Germinal center (tissue), 1 donor: ENCODE results near the gene SIK2.
"Not testable (repeated sequence)": the region's sequence is repeated elsewhere in the genome, so short reads cannot be mapped to it uniquely, and the experiment has no call there.

Experiments used
- DNase-seq: peaks from one replicate; pipeline ENCODE4 v3.0.0; 2012; ENCODE audit warnings: mixed read lengths, low spot score

Gene SIK2

DNA sequence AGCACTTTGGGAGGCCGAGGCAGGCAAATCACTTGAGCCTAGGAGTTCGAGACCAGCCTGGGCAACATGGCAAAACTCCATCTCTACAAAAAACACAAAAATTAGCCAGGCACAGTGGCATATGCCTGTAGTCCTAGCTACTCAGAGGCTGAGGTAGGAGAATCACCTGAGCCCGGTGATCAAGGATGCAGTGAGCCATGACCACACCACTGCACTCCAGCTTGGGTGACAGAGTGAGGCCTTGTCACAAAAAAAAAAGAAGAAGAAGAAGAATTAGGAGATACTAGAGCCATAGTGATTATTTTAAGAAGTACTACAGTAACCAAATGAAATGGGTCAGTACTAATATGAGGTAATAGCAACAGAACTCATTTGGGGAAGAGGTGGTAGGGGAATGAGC is 56.2 kb downstream of the SIK2 start:
- not testable (repeated sequence) for DNase-seq

DNA sequence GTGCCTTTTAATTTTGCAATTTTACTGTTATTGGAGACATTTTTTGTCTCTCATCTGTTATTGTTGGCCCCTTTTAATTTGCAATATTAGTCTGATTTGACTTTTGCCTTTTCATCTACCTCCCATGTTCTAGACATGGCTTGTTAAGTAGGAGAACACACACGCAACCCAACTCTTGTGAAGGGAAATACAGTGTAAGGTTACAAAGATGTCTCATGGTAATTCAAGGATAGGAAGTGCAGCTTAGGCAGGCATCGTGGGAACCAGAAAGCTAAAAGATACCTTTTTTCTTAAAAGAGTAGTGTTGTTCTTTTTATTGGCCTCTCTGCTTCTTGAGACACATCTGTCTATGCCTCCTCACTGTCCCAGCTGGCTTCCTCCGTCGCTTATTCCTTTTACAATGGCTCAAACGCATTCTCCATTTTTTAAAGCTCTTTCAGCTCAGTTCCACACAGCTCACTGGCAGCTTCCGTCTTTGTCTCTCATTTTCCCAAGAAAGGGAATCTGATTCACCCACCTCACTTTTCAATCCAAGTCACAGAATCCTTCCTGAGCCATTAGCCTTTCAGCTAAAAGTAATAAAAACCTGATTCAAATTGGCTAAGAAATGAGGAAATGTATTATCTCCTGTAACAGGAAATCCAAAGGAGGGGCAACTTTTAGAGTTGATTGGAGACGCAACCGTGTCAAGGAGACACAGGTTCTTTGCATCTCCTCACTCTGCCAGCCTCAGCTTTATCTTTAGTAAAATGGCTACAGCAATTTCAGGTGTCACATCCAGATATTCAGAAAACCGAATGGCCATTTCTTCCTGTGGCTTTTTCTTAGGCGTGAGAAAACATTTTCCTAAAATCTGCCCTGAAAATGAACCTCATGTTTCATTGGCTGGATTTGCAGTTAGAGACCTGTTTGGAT is 57.2 kb downstream of the SIK2 start:
- DNase-seq, result no peak

DNA sequence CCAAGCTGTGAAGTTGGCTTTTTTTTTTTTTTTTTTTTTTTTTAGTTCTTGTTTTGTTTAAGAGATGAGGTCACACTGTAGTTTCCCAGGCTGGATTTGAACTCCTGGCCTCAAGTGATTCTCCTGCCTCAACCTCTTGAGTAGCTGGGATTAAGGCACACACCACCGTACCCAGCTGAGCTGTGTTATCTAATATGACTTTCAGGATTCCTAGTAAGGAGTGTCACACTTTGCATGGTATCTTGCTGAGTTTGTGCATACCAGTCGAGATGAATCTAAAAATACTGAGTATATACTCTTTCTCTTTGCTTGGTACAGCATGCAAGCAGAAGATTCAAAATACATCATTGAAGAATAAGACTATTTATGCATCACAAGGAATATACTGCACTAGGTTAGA is 58.6 kb downstream of the SIK2 start:
- no peak for DNase-seq

DNA sequence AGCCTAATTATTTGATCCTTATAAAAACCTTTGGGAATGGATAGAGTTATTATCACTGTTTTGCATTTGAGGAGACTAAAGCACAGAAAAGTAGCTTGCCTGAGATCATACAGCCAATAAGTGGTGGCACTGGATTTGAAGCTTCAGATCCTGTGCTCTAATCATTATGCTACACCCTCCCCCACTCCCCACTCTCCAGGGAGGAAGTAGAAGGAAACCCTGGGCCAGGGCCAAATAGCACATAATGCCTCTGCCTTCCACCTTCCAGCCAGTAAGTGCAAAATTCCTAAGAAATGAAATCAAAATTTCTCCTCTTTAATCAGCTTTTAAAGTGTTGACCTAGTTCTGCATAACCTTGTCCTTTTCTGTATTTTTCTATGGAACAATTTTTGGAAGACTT is 61.6 kb downstream of the SIK2 start:
- no peak for DNase-seq

DNA sequence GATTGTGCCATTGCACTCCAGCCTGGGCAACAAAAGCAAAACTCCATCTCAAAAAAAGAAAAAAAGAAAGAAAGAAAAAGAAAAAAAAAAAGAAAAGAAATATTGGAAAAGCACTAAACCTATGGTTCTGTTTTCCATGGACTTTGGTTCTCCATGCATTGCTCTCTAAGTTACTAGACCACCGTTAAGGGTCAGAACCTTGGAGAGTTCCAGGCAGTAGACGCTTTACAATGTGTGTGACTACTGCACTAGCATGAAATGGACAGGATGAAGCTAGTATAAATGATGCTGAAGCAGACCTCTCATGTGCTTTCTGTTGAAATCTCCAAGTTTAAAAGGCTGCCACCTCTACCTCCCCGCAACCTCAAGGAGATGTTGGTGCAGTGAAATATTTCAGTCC is 63.5 kb downstream of the SIK2 start:
- DNase-seq, result no peak

DNA sequence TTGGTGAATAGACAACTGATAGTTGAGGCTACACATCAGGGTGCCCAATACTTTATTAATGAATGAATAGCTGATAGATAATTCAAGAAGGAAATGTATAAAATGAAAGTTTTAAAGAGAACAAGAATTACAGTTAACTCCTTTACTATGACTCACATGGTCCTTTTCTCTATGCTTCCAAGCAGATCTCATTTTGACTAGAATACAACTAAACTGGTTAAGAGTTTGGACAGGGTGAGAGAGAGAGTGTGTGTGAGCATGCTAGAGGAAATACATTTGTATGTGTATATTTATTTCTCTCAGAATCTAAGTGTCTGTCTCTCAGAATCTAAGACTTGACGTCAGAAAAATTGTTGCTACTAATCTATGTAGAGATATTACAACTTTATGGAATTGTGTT is 66.7 kb downstream of the SIK2 start:
- no peak for DNase-seq

DNA sequence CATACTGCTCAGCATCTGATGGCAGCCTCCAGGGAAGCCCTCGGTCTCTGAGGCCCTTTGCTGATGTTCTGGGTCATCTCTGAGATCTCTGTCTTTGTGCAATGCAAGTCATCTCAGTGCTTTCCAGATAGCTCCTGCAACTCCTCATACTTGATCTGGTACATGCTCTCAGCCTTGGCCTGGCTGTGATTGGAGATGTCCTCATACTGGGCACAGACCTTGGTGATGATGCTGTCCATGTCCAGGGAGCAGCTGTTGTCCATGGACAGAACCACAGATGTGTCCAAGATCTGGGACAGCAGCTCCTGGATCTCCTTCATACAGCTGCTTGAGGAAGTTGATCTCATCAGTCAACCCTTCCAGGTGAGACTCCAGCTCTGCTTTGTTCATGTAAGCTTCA is 69.1 kb downstream of the SIK2 start:
- DNase-seq, result no peak

DNA sequence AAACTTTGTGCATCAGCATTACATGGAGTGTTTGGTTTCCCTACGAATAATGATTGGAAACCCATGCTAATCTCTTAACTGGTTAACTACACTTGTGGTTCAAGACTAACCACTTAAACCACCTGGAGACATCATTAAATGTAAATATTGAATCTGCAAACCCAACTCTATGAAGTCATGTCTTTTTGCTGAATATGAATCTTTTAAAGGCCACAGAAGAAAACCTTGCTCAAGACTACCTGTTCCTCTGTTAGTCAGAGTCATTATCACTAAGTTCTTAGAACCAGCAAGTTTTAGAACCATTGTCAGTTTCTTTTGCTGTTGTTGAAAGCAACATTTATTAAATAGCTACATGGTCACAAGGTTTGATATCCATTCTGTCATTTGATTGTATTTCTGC is 70.7 kb downstream of the SIK2 start:
- DNase-seq, result no peak

DNA sequence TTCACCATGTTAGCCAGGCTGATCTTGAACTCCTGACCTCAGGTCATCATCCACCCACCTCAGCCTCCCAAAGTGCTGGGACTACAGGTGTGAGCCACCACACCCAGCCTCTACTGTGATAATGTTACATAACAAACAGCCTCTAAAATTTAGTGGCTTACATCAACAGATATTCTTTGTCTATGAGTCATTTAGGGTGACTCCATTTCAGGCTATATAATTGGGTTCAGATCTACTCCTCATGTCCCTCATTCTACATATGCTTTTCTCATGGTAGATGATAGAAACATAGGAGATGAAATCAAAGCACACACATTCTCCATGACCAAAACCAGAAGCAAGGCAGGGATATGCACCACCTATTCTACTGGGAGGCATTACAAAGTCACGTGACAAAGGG is 72.7 kb downstream of the SIK2 start:
- no peak for DNase-seq

DNA sequence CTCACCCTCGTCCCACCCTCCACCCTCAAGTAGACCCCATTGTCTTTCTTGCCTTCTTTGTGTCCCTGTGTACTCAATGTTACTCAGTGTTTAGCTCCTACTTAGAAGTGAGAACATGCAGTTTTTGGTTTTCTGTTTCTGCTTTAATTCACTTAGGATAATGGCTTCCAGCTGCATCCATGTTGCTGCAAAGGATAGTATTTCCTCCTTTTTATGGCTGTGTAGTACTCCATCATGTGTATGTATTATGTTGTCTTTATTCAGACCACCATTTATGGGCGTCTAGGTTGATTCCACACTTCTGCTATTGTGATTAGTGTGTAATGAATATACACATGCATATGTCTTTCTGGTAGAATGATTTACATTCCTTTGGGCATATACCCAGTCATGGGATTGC is 73.6 kb downstream of the SIK2 start:
- no peak for DNase-seq

DNA sequence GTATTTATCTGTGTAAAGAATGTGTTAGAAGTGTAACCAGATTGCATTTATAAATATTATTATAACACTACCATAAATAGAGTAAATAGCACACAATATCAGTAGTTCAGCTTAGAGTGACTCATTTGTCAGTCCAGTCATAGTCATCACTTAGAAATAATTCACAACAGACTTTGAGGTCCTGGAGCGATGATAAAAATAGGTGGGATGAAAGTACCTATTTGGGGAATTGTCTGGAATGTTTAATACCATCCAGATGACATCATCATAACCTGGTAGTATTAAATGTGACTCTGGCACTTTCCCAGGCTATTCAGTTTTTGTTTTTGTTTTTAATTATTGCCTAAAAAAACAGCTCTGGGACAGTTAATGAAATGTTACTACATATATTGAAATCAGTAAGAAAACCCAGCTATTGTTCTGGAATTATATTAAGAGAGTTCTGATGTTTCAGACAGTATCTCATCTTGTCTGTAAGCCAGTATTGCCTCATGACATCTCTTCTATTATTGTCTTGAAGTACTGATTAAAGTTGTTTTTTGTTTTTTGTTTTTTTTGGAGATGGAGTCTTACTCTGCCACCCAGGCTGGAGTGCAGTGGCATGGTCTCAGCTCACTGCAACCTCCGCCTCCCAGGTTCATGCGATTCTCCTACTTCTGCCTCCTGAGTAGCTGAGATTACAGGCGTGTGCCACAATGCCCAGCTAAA is 74.8 kb downstream of the SIK2 start:
- DNase-seq, result no peak

DNA sequence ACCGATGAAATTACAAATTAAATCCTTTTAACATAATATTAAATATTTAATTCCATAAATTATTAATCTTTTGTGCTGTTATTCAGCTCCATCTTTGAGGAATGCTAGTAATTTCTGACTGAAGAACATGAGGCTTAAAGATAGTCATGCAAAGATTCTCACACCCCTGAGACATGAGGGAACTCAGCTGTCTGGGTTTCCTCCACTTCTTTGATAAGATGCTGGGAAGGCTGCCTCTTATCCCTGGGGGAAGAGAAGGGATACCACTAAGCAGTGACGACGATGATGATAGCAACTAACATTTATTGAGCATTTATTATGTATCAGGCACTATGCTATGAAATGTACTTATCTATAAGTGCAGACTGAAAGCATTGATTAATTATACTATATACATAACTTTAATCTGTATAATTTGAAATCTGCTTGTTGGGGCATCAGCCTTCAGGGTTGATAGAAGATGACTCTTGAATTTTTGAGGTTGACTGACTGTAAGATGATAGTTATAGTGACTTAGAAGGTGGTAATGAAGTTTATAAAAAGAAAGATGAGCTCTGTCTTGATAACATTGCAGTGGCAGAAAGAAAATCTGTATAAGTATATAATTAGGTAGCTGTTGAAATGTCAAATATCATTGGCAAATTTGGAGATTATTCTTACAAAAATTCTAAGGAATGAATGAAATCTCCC is 78.4 kb downstream of the SIK2 start:
- no peak for DNase-seq

DNA sequence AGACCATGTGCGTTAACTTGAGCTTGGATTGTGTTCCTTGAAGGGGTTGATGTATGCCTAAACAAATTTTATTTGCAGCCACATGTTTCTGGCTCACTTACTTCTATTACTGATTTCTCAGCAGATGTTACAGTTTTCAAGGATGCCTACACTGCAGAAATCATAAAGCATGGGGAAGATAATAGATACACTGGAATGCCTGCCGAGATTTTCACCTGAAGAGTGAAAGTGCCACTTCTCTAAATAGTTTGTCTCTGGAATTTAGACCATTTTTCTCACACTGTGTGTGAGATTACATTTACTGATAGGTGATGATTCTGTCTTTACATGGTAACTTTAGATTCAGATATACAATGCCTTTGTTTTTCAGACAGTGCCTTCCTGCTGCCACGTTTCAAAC is 81.6 kb downstream of the SIK2 start:
- no peak for DNase-seq

DNA sequence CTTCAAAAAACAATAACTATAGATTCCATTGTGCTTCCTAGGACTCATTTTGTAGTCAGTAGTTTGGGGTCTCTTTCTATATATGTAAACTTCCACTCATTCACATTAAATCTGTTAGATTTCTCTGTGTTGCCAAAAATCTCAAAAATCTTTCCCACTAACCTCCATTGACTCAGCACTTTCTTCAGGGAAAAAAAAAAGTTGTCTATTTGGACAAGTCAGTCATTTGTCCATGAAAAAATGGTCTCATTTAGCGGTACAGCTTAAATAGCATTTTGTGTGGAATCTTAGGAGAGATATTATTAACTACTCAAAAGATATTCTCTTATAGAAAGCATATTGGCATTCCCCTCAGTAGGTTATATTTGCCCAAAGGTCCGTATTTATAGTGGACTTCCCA is 82.0 kb downstream of the SIK2 start:
- DNase-seq, result no peak

DNA sequence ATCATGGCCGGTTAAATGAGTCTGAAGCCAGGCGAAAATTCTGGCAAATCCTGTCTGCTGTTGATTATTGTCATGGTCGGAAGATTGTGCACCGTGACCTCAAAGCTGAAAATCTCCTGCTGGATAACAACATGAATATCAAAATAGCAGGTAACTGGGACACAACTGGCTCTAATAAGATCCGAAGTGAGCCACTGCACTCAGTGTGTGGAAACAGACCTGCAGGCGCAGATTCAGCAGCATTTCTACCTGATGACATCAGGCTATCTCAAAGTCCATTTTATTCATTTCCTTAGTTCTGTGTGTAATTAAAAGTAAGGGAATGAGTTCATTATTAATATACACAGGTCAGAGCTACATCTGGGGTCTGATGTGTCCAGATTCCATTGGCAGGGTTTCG is 85.8 kb downstream of the SIK2 start:
- no peak for DNase-seq

DNA sequence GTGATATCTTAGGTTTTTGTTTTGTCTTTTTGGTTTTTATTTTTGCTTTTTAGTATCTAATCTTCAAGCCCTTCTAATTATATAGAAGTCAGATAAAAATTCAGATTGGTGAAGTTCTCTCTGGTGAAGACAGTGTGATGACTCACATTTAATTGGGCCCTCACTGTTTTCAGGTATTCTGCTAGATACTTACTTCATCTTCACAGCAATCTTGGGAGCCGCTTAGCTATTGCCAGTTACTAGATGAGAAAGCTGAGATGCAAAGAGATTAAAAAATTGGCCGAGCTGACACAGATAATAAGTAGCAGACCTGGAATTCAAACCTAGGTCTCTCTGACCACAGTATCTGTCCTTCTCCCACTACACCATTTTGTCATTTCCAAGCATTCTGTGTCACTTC is 88.9 kb downstream of the SIK2 start:
- DNase-seq, result no peak

DNA sequence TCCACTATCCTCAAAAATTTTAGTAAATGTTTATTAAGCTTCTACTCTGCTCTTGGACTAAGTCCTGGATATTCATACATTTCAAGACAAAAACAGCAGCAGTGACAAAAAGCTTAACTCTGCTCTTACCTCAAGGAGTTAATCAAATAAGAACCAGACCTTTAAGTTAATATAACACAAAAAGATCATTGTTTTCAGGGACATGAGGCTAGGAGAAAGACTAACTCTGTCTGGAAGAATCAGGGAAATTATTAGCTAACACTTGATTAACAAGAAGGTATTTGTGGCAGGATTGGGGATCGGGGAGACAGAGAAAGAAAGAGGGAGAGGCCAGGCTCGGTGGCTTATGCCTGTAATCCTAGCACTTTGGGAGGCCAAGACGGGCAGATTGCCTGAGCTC is 89.5 kb downstream of the SIK2 start:
- DNase-seq, result no peak

DNA sequence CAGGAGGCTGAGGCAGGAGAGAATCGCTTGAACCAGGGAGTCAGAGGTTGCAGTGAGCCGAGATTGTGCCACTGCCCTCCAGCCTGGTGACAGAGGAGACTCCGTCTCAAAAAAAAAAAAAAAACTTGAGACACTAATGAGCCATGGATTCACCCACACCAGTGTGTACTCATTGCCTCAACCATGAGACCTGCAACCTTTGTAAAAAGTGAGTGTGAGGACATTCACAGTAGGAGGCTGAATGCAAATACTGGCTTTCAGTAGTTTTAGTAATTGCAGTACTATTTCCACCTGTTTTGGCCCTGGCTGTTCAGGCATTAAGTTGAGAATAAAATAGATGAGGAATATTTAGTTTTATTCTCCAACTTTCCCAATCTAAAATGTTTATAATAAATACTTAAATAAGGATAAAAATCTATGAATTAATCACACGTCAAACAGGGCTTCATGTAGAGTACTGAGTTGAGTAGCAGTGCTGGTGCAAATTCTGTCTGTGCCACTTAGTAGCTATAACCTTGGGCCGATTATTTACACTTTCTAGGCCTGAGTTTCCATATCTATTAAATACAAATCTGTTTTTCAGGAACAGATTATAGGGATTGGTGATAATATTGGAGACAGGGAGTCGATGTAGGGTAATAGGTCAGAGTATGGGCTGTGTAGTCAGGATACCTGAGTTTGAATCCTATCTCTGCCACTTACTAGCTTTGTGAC is 91.1 kb downstream of the SIK2 start:
- no peak for DNase-seq

DNA sequence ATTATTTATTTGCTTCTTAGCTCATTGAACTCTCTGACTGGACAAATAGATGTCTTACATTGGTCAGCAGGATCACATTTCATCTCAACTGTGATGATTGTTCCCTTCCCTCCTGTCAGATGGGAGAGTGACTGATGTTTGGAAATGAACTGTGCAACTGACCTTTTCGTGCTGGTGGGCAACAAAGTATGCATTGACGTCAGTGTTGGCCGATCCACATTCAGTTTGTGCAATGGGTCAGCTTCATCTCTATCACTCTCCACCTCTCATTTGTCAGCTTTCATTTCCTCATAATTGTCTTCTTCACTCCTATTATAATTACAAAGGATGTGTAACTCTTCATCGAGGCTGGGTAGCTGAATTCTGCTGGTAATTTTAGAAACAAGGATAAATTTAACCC is 92.6 kb downstream of the SIK2 start:
- DNase-seq, result peak; percentile 12

DNA sequence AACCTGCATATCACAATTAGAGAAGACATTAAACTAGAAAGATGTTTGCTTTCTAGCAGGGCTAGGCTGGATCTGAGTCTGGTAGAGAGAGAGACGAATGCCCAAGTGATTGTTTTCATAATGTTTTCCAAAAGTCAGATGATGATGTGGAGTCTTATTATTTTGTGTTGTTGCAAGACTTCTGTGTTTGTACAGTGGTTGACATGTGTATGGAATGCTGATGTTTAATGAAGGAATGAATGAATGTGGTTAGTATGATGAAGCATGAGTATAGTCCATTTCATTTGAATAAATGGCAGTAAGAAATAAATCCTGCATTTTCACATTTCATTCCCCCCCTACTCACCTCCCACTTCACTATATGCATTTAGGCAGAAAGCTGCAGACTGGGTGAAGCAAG is 94.3 kb downstream of the SIK2 start:
- DNase-seq, result no peak

DNA sequence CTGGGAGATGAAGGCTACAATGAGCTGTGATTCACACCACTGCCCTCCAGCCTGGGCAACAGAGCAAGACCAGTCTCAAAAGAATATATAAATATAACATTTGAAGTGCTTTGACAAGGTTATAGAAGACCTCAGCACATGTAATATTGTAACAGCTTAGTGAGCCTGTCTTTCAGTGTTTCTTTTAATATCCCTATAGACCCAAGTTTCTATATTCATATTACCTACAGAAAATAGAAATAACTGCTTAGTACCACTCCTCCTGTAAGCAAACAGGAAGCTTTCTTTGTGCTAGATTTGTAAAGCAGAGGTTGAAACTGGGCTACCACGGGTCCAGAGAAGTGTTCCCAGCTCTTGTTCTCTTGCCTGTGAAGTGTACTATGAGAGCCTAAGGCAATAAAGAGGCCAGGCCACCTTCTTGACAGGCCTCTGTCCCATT is 95.7 kb downstream of the SIK2 start:
- peak; percentile 7 for DNase-seq

DNA sequence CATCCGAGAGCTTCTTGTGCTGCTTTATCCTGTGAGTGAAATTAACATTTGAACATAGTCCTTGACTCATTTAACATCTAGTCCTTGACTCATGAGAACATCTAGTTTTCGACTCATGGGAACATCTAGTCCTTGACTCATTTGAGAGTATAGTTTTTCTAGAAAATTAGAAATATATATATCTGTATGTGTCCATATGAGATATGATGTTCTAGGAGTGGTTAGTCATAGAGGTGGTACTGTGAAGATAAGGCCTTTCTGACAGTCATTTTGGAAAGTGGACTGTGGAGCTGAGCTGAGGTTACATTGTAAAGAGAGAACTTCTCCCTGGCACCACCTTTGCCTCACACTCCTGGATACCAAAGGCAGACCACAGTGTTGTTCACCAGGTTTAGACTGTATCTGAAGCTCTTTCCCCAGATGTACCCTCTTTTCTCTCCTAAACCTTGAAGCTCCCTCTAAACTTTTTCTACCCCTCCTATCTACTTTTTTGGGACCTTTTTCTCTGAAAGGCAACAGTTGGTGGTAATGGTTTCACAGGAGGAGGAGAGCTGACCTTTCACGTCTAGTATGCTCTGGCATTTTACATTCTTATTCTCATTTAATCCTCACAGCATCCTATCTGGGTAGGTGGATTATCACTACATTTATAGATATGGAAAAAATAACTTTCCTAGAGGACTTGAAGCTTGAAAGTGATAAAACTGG is 96.8 kb downstream of the SIK2 start:
- DNase-seq, result no peak
